Measurements from ENCODE around the gene PARP2.

The PARP2 gene

GRCh38 chr14:20375471-20375870 is 32.0 kb downstream of the PARP2 start:
- H3K27me3 ChIP-seq (ENCODE audit: insufficient read depth, insufficient read length), result no peaks in the 10 kb centered on the region
- H3K4me1 ChIP-seq (ENCODE audit: insufficient read depth, insufficient read length), result no peaks in the 10 kb centered on the region
- no peak overlapping the region for H3K9ac ChIP-seq (ENCODE audit: insufficient read length, low read depth)
- H3K9me3 ChIP-seq (ENCODE audit: insufficient read depth, low read length), result no peaks in the 10 kb centered on the region
- H3K36me3 ChIP-seq (ENCODE audit: insufficient read depth, insufficient read length, low read length), result peaks cover 86% of the 10 kb centered on the region
- no peak overlapping the region for H3K4me3 ChIP-seq (ENCODE audit: insufficient read length, low read depth)
- TF ChIP-seq SUZ12 (IDR thresholded peaks at IDR 0.05; ENCODE audit: extremely low read depth, insufficient read depth, insufficient read length) (no peak), YY1 (IDR thresholded peaks at IDR 0.05; ENCODE audit: insufficient read depth, insufficient read length) (no peak), ZNF274 (IDR thresholded peaks at IDR 0.05; ENCODE audit: low read depth, low read length) (no peak)
- DNase-seq (ENCODE audit: low read depth, low spot score), result no peak

GRCh38 chr14:20376071-20376588 is 32.7 kb downstream of the PARP2 start:
- Histone ChIP-seq H3K36me3 (ENCODE audit: insufficient read depth, insufficient read length, low read length) (peaks cover 85% of the 10 kb centered on the region), H3K27me3 (ENCODE audit: insufficient read depth, insufficient read length) (no peaks in the 10 kb centered on the region), H3K4me3 (ENCODE audit: insufficient read length, low read depth) (no peak overlapping the region), H3K9me3 (ENCODE audit: insufficient read depth, low read length) (no peaks in the 10 kb centered on the region), H3K4me1 (ENCODE audit: insufficient read depth, insufficient read length) (no peaks in the 10 kb centered on the region), H3K9ac (ENCODE audit: insufficient read length, low read depth) (no peak overlapping the region)
- TF ChIP-seq YY1 (IDR thresholded peaks at IDR 0.05; ENCODE audit: insufficient read depth, insufficient read length) (no peak), ZNF274 (IDR thresholded peaks at IDR 0.05; ENCODE audit: low read depth, low read length) (no peak)
- DNase-seq (ENCODE audit: low read depth, low spot score), result no peak

GRCh38 chr14:20377171-20377570 is 33.7 kb downstream of the PARP2 start:
- H3K9ac ChIP-seq (ENCODE audit: insufficient read length, low read depth), result no peak overlapping the region
- H3K27me3 ChIP-seq (ENCODE audit: insufficient read depth, insufficient read length), result no peaks in the 10 kb centered on the region
- no peak for DNase-seq (ENCODE audit: low read depth, low spot score)
- H3K4me3 ChIP-seq (ENCODE audit: insufficient read length, low read depth), result no peak overlapping the region
- H3K9me3 ChIP-seq (ENCODE audit: insufficient read depth, low read length), result no peaks in the 10 kb centered on the region
- H3K36me3 ChIP-seq (ENCODE audit: insufficient read depth, insufficient read length, low read length), result peaks cover 86% of the 10 kb centered on the region
- TF ChIP-seq SUZ12 (IDR thresholded peaks at IDR 0.05; ENCODE audit: extremely low read depth, insufficient read depth, insufficient read length) (no peak), YY1 (IDR thresholded peaks at IDR 0.05; ENCODE audit: insufficient read depth, insufficient read length) (no peak), ZNF274 (IDR thresholded peaks at IDR 0.05; ENCODE audit: low read depth, low read length) (no peak)
- H3K4me1 ChIP-seq (ENCODE audit: insufficient read depth, insufficient read length), result peaks cover 3% of the 10 kb centered on the region

GRCh38 chr14:20379743-20380142 is 36.3 kb downstream of the PARP2 start:
- no peak for TF ChIP-seq ZNF274 (IDR thresholded peaks at IDR 0.05; ENCODE audit: low read depth, low read length)
- TF ChIP-seq SUZ12 (IDR thresholded peaks at IDR 0.05; ENCODE audit: extremely low read depth, insufficient read depth, insufficient read length), result no peak
- no peak for TF ChIP-seq YY1 (IDR thresholded peaks at IDR 0.05; ENCODE audit: insufficient read depth, insufficient read length)
- Histone ChIP-seq H3K9ac (ENCODE audit: insufficient read length, low read depth) (no peak overlapping the region), H3K9me3 (ENCODE audit: insufficient read depth, low read length) (no peaks in the 10 kb centered on the region), H3K4me1 (ENCODE audit: insufficient read depth, insufficient read length) (peaks cover 3% of the 10 kb centered on the region), H3K4me3 (ENCODE audit: insufficient read length, low read depth) (no peak overlapping the region), H3K36me3 (ENCODE audit: insufficient read depth, insufficient read length, low read length) (peaks cover 88% of the 10 kb centered on the region), H3K27me3 (ENCODE audit: insufficient read depth, insufficient read length) (no peaks in the 10 kb centered on the region)
- no peak for DNase-seq (ENCODE audit: low read depth, low spot score)

DNA sequence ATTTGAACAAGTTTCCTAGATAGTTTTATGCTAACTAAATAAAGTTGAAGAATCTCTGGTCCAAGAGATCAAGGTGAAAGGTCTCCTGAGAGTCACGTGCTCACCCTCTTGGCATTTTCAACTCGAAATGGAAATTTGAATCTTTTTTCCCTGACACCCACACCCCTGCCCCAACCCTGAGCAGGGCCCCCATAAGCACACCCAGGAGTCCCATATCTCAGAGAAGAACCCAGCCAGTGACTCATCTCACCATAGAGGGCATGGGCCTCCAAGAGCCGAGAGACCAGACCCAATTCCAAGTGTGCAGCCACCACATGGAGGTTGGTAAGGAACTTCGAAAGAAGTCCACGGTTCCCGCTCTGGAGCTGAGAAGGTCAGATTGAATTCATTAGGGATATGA is 37.2 kb downstream of the PARP2 start:
- Histone ChIP-seq H3K36me3 (ENCODE audit: insufficient read depth, insufficient read length, low read length) (peaks cover 91% of the 10 kb centered on the region), H3K9me3 (ENCODE audit: insufficient read depth, low read length) (no peaks in the 10 kb centered on the region), H3K27me3 (ENCODE audit: insufficient read depth, insufficient read length) (no peaks in the 10 kb centered on the region), H3K4me3 (ENCODE audit: insufficient read length, low read depth) (no peak overlapping the region), H3K9ac (ENCODE audit: insufficient read length, low read depth) (no peak overlapping the region), H3K4me1 (ENCODE audit: insufficient read depth, insufficient read length) (peaks cover 3% of the 10 kb centered on the region)
- DNase-seq (ENCODE audit: low read depth, low spot score), result no peak
- no peak for TF ChIP-seq ZNF274 (IDR thresholded peaks at IDR 0.05; ENCODE audit: low read depth, low read length)
- no peak for TF ChIP-seq SUZ12 (IDR thresholded peaks at IDR 0.05; ENCODE audit: extremely low read depth, insufficient read depth, insufficient read length)
- TF ChIP-seq YY1 (IDR thresholded peaks at IDR 0.05; ENCODE audit: insufficient read depth, insufficient read length), result no peak

GRCh38 chr14:20381341-20381740 is 37.9 kb downstream of the PARP2 start:
- H3K4me1 ChIP-seq (ENCODE audit: insufficient read depth, insufficient read length), result peaks cover 3% of the 10 kb centered on the region
- H3K36me3 ChIP-seq (ENCODE audit: insufficient read depth, insufficient read length, low read length), result peaks cover 91% of the 10 kb centered on the region
- TF ChIP-seq SUZ12 (IDR thresholded peaks at IDR 0.05; ENCODE audit: extremely low read depth, insufficient read depth, insufficient read length) (no peak), YY1 (IDR thresholded peaks at IDR 0.05; ENCODE audit: insufficient read depth, insufficient read length) (no peak), ZNF274 (IDR thresholded peaks at IDR 0.05; ENCODE audit: low read depth, low read length) (no peak)
- DNase-seq (ENCODE audit: low read depth, low spot score), result no peak
- no peak overlapping the region for H3K4me3 ChIP-seq (ENCODE audit: insufficient read length, low read depth)
- H3K9ac ChIP-seq (ENCODE audit: insufficient read length, low read depth), result no peak overlapping the region
- H3K9me3 ChIP-seq (ENCODE audit: insufficient read depth, low read length), result no peaks in the 10 kb centered on the region
- no peaks in the 10 kb centered on the region for H3K27me3 ChIP-seq (ENCODE audit: insufficient read depth, insufficient read length)

- DNase-seq (ENCODE audit: low read depth, low spot score), result no peak
- H3K4me1 ChIP-seq (ENCODE audit: insufficient read depth, insufficient read length), result peaks cover 3% of the 10 kb centered on the region
- TF ChIP-seq ZNF274 (IDR thresholded peaks at IDR 0.05; ENCODE audit: low read depth, low read length) (no peak), YY1 (IDR thresholded peaks at IDR 0.05; ENCODE audit: insufficient read depth, insufficient read length) (no peak), SUZ12 (IDR thresholded peaks at IDR 0.05; ENCODE audit: extremely low read depth, insufficient read depth, insufficient read length) (no peak)
- peaks cover 87% of the 10 kb centered on the region for H3K36me3 ChIP-seq (ENCODE audit: insufficient read depth, insufficient read length, low read length)
- H3K4me3 ChIP-seq (ENCODE audit: insufficient read length, low read depth), result no peak overlapping the region
- H3K27me3 ChIP-seq (ENCODE audit: insufficient read depth, insufficient read length), result no peaks in the 10 kb centered on the region
- H3K9me3 ChIP-seq (ENCODE audit: insufficient read depth, low read length), result no peaks in the 10 kb centered on the region
- no peak overlapping the region for H3K9ac ChIP-seq (ENCODE audit: insufficient read length, low read depth)
Observed at GRCh38 chr14:20382526-20382925, 39.1 kb downstream of the PARP2 start.

Data from NT2/D1 (cell line).